Vagina (tissue), 2 donors: ENCODE data around the gene TBC1D8B.

Source experiments
- POLR2A ChIP-seq, 2 donors: fragments of 450-650 bp; IDR thresholded peaks; one replicate each; pipeline ENCODE4 v1.6.1; 2017; ENCODE audit warnings: antibody characterized with exemption in 2 of 2, mild to moderate bottlenecking in 2 of 2, moderate library complexity in 2 of 2
- POLR2AphosphoS5 ChIP-seq, 2 donors: sonication (generic); formaldehyde crosslinking; IDR thresholded peaks; one replicate each; pipeline ENCODE4 v1.9.0; 2017; ENCODE audit warnings: antibody characterized with exemption in 2 of 2, mild to moderate bottlenecking in 2 of 2, low read depth in 1 of 2; ENCODE audit not compliant: insufficient read depth in 1 of 2
- TF ChIP-seq, protein P1 (sequence below), 3 experiments: fragments of 450-650 bp in 2 of 3; fragments of 200-600 bp in 1 of 3; sonication (generic) in 1 of 3; IDR thresholded peaks; one replicate each; pipeline ENCODE4 v1.5.1; 2017 to 2019; ENCODE audit warnings: antibody characterized with exemption in 3 of 3, mild to moderate bottlenecking in 2 of 3, moderate library complexity in 2 of 3

DNA sequence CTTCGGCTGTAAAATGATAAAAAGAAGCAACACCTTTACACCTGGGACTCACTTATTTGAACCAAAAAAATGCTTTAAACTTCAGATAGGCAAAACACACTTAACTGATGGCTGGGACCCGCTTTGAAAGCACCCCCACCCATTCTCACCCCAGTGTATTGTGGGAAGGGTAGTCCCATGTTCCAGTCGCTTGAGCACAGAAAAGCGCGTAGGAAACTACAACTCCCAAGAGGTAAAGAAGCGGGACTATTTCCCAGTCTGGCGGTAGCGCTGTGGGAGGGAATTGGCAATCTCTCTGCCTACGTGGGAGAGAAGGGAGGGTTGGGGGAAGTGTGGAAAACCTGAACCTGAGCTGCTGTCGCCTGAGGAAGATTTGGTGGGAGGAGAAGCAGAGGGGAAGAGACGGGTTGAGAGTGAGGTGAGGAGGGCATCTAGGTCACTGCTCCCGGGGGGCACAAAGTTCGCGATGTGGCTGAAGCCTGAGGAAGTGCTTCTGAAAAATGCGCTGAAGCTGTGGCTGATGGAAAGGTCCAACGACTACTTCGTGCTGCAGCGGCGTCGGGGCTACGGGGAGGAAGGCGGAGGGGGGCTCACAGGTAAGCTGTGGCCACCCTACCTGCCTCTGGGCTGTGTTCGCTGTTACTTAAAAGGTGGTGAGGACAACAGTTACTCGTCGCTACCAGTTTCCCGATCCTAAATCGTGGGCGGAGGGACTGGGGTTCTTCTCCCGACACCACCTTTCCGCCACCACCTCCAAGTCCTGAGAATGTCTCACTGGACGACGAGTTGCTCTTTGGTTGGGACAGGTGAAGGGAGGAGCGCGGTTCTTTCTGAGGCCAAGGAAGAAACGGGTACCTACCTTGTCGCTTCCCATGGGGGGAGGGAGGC is at the start of gene TBC1D8B:
- TF ChIP-seq, protein P1, sequence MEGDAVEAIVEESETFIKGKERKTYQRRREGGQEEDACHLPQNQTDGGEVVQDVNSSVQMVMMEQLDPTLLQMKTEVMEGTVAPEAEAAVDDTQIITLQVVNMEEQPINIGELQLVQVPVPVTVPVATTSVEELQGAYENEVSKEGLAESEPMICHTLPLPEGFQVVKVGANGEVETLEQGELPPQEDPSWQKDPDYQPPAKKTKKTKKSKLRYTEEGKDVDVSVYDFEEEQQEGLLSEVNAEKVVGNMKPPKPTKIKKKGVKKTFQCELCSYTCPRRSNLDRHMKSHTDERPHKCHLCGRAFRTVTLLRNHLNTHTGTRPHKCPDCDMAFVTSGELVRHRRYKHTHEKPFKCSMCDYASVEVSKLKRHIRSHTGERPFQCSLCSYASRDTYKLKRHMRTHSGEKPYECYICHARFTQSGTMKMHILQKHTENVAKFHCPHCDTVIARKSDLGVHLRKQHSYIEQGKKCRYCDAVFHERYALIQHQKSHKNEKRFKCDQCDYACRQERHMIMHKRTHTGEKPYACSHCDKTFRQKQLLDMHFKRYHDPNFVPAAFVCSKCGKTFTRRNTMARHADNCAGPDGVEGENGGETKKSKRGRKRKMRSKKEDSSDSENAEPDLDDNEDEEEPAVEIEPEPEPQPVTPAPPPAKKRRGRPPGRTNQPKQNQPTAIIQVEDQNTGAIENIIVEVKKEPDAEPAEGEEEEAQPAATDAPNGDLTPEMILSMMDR (IDR thresholded peaks at IDR 0.05), result no peak
- TF ChIP-seq POLR2AphosphoS5 (IDR thresholded peaks at IDR 0.05; ENCODE audit: insufficient read depth in 1 of 2, low read depth in 1 of 2), result peak; percentile 64 to 66
- TF ChIP-seq POLR2A (IDR thresholded peaks at IDR 0.05), result peak in 1 of 2 donors; percentile 37
